Heart right ventricle (tissue), 16 donors: ENCODE measurements around the gene NOTO. TPM values are rescaled to one million over a fixed set of nuclear protein-coding genes. Genes with fewer than 3 reads are reported as not detected.

Source experiments
- ATAC-seq, 8 donors: fragments of 200-7000 bp; cut with Tn5 transposase; one replicate each; pipeline ENCODE4 v1.9.1; 2020; ENCODE audit warnings: mild to moderate bottlenecking in 8 of 8, moderate library complexity in 8 of 8, moderate number of reproducible peaks in 1 of 8
- DNase-seq, 2 donors: peaks; one replicate each; pipeline ENCODE4 v3.0.0-alpha.2; 2020
- H3K27ac ChIP-seq, 10 donors: fragments of 200-600 bp; sonication (generic) in 2 of 10; one replicate each; pipeline versions ENCODE4 v1.5.0 to v1.8.0; 2020 to 2022; ENCODE audit warnings: mild to moderate bottlenecking in 3 of 10
- H3K27me3 ChIP-seq, 7 donors: fragments of 200-600 bp; one replicate each; pipeline ENCODE4 v1.8.0; 2021 to 2022; ENCODE audit warnings: mild to moderate bottlenecking in 2 of 7
- H3K36me3 ChIP-seq, 9 donors: fragments of 200-600 bp; sonication (generic) in 1 of 9; one replicate each; pipeline versions ENCODE4 v1.5.0 to v1.8.0; 2020 to 2022; ENCODE audit warnings: mild to moderate bottlenecking in 2 of 9
- H3K4me1 ChIP-seq, 9 donors: fragments of 200-600 bp; sonication (generic) in 1 of 9; one replicate each; pipeline versions ENCODE4 v1.5.0 to v1.8.0; 2020 to 2022; ENCODE audit warnings: mild to moderate bottlenecking in 4 of 9
- H3K4me3 ChIP-seq, 10 donors: fragments of 200-600 bp; sonication (generic) in 2 of 10; one replicate each; pipeline versions ENCODE4 v1.5.0 to v1.8.0; 2020 to 2022; ENCODE audit warnings: mild to moderate bottlenecking in 7 of 10, moderate library complexity in 2 of 10
- H3K9me3 ChIP-seq, 11 donors: fragments of 200-600 bp in 10 of 11; sonication (generic) in 2 of 11; one replicate each; pipeline versions ENCODE4 v1.5.0 to v1.8.0; 2013 to 2022; ENCODE audit warnings: mild to moderate bottlenecking in 2 of 11, control low read depth in 1 of 11, moderate library complexity in 1 of 11
- WGBS, 2 donors: extraction: QIAGEN DNeasy Blood & Tissue Kit; methylation state at CpG; one replicate each; pipeline ENCODE4 v1.1.7; 2013; ENCODE audit warnings: inconsistent platforms in 1 of 2; 5-methylcytosine and 5-hydroxymethylcytosine counted together
- intact Hi-C, 10 donors: fragments of 100-400 bp; cut with DNase I; formaldehyde crosslinking; loops; one replicate each; pipeline versions ENCODE4 v1.11.1 to v1.14.2; 2022
- polyA plus RNA-seq, 2 donors: library from polyadenylated mRNA; stranded (reverse); fragments of 200-250 nt; gene quantifications; one replicate each; pipeline ENCODE4 v1.2.3, GENCODE V29; 2013
- total RNA-seq, 10 donors: library from RNA; stranded (reverse); fragmentation: NEBNext Ultra II Directional in 3 of 10; extraction: Animal tissue kit (Norgen Biotek cat#: 25700) in 3 of 10; gene quantifications; one replicate each; pipeline versions ENCODE4 v1.2.1 to v1.2.4, GENCODE V29; 2021 to 2023
- TF ChIP-seq, protein P1 (sequence below), 9 donors: fragments of 200-600 bp; sonication (generic) in 2 of 9; IDR thresholded peaks; one replicate each; pipeline versions ENCODE4 v1.5.0 to v1.8.0; 2021 to 2022; ENCODE audit warnings: antibody characterized with exemption in 9 of 9, mild to moderate bottlenecking in 5 of 9, moderate library complexity in 1 of 9
- donor health status: Arrhythmogenic right ventricular cardiomyopathy.
- donor health status: ischemic (EF 13 %, LVEDD 7.1; RV severe dilation, severe dysfunction).
- donor health status: healthy with polysubstance abuse.
- donor health status: DM: no; HTN: yes; CAD: no.
- donor health status: DM: no; HTN: no; CAD: no.
- donor health status: ischemic (EF 25% LVEDD 6.9; RV normal size, moderate dysfunction).
- donor health status: ischemic (EF 25% LVEDD 5.7; RV mildly dilated, moderate dysfunction).
- donor health status: healthy.
- donor health status: DM: yes; HTN: yes; CAD: no.
- donor health status: Ischemic cardiomyopathy.
- donor health status: ischemic (EF 35%, LVEDD 5.7; RV mildly dilated, moderate dysfunction).
- donor health status: nonischemic (EF 11% LVEDD 7.7; RV severe dilation, severe dysfunction).
- donor health status: DM: yes; HTN: yes; CAD: no.
- donor health status: PGD.
- donor health status: ischemic (EF 29% LVEDD 5.4; RV normal size, mild dysfunction).
- donor health status: nonischemic (EF 23%, LVEDD 6.1; RV moderate dilation, normal function).

Gene NOTO
- total and polyA plus RNA-seq, 12 donors = not detected

DNA sequence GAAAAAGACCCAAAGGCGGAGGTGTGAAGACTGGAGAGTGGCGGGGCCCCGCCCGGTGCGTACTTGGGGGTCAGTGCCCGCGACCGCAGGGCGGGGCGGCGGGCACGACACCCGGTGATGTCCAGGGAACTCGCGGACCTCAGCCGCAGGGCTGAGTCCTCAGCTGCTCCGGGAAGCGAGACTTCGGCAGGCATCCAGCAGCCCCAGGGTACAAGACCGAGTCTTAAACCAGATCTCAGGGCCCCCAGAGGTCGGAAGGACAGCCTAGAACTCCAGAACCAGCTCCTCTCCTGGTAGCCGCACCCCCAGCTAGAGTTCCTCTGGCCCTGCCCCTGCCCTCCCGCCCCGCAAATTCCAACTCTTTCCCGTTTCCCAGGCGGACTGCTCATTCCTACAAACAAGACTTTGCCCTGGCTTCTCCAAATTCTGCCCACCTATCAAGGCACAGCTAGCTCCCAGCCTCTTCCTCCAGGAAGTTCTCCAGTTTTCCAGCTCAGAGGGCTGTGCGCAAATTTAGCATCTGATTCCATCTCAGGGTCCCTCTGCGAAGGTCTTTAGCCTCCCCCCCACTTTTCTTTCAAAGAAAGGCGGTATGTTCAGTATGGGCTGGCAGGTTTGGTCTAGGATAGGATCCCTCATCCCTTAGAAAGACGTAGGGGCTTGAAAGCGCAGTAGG is 26.0 kb upstream of the NOTO start:
- ATAC-seq = peak in 7 of 8 donors; percentile 6 to 32 (median 14)

DNA sequence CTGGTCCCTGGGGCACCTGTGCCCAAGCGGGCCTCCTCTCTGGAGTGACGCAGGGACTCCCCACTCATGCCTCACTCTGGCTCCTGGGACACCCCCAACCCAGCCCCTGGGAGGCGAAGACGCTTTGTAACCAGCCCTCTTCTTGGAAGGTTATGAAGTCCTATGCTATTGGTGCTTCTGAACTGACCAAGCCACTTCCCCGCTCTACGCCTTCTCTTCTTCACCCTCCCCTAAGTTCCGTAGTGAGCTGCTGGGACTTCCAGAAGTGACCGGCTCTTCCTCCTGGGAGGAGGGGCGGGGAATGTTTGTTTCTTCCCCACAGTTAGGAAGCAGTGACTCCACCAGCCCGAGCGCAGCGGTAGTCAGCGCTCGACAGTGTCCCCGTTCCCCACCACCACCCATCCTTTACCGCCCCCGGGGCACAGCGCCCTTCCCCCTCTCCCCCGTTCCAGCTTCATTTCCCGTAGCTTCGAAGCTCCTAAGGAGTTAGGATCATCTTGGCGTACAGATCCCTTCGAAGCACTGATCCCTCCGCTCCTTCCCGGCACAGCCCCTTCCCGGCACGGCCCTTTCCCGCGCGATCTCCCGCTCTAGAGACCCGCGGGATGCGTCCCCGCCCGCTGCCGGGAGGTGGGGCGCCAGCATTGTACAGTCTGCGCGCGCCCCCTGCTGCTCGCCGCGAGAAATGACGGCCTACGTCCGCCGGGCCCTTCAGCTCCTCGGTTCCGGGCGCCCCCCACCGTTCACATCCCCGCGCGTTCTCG is 25.3 kb upstream of the NOTO start:
- Histone ChIP-seq H3K9me3 (no peaks in the 10 kb centered on the region), H3K27ac (peak overlapping the region in 9 of 10 donors; percentile 71 to 89 (median 80)), H3K27me3 (peaks cover 0 to 61% (median 27%) of the 10 kb centered on the region in 7 donors), H3K4me1 (peaks cover 4 to 31% (median 25%) of the 10 kb centered on the region in 9 donors), H3K4me3 (peak overlapping the region; percentile 26 to 75 (median 60)), H3K36me3 (no peaks in the 10 kb centered on the region)
- DNase-seq (peak; percentile 92), ATAC-seq (peak; percentile 92 to 96 (median 94))
- 1% methylated on average over 56 of the region's 56 CpGs for WGBS, 2 donors
- intact Hi-C loops = loop anchor here in 7 of 10 donors (1.0 to 10.0 kb wide), 8 partner anchors 35 to 402 kb away; partner anchors contain the start of gene SMYD5 (in 1 of the 7)
- TF ChIP-seq, protein P1, sequence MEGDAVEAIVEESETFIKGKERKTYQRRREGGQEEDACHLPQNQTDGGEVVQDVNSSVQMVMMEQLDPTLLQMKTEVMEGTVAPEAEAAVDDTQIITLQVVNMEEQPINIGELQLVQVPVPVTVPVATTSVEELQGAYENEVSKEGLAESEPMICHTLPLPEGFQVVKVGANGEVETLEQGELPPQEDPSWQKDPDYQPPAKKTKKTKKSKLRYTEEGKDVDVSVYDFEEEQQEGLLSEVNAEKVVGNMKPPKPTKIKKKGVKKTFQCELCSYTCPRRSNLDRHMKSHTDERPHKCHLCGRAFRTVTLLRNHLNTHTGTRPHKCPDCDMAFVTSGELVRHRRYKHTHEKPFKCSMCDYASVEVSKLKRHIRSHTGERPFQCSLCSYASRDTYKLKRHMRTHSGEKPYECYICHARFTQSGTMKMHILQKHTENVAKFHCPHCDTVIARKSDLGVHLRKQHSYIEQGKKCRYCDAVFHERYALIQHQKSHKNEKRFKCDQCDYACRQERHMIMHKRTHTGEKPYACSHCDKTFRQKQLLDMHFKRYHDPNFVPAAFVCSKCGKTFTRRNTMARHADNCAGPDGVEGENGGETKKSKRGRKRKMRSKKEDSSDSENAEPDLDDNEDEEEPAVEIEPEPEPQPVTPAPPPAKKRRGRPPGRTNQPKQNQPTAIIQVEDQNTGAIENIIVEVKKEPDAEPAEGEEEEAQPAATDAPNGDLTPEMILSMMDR (IDR thresholded peaks at IDR 0.05) = peak; percentile 97 to 99 (median 98)

More for the DNA sequence above, 26.0 kb upstream of the NOTO start:
- peak; percentile 18 to 22 for DNase-seq
- peaks cover 0 to 61% (median 27%) of the 10 kb centered on the region in 7 donors for H3K27me3 ChIP-seq
- H3K27ac ChIP-seq = peak overlapping the region in 9 of 10 donors; percentile 71 to 89 (median 80)
- no peaks in the 10 kb centered on the region for H3K9me3 ChIP-seq
- WGBS, 2 donors = 1 to 4% methylated on average over 31 of the region's 31 CpGs
- peak overlapping the region; percentile 39 to 75 (median 60) for H3K4me3 ChIP-seq
- TF ChIP-seq, protein P1 (IDR thresholded peaks at IDR 0.05) = no peak
- intact Hi-C loops = loop anchor here in 7 of 10 donors (2.0 to 10.0 kb wide), 6 partner anchors 36 to 402 kb away; partner anchors contain the start of gene SMYD5 (in 1 of the 7)
- H3K36me3 ChIP-seq = no peaks in the 10 kb centered on the region
- peaks cover 4 to 31% (median 25%) of the 10 kb centered on the region in 9 donors for H3K4me1 ChIP-seq

DNA sequence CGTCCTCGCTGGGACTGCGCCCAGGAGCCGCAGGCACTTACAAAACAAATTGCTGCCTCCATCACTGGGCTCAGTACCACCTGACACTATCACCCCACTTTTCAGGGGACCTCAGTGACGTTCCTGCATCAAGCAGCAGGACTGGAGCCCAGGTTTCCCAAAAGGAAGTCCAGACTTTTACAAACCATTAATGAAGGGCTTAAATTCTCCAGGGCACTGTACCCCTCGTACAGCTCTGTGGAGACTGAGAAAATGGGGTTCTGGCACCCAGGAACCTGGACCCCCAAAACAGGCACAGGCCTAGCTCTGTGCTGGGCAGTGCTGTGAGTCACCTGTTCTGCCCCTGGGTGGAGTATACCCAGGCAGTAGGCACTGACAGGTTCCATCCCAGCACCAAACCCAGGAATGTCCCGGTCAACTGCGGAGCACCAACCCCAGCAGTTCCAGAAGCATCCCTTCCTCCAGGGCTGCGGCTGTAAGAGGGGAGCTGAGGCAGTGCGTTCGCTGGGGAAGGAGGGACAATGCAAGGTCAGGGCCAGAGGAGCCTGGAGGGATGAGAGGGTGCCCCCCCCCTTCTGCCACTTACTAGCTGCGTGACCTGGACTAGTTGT is 24.6 kb upstream of the NOTO start:
- peak overlapping the region in 8 of 10 donors; percentile 41 to 75 (median 62) for H3K4me3 ChIP-seq
- H3K27ac ChIP-seq = no peak overlapping the region
- 17 to 18% methylated on average over 12 of the region's 12 CpGs for WGBS, 2 donors
- peak in 2 of 8 donors; percentile 3 to 12 for ATAC-seq
- no peak for DNase-seq
- no peaks in the 10 kb centered on the region for H3K36me3 ChIP-seq
- H3K27me3 ChIP-seq = peaks cover 0 to 61% (median 27%) of the 10 kb centered on the region in 7 donors
- H3K9me3 ChIP-seq = no peaks in the 10 kb centered on the region
- H3K4me1 ChIP-seq = peaks cover 4 to 31% (median 25%) of the 10 kb centered on the region in 9 donors
- intact Hi-C loops = loop anchor here in 7 of 10 donors (1.0 to 10.0 kb wide), 8 partner anchors 35 to 403 kb away; partner anchors contain the start of gene SMYD5 (in 1 of the 7)
- TF ChIP-seq, protein P1 (IDR thresholded peaks at IDR 0.05) = peak in 6 of 9 donors; percentile 3 to 36 (median 11)

DNA sequence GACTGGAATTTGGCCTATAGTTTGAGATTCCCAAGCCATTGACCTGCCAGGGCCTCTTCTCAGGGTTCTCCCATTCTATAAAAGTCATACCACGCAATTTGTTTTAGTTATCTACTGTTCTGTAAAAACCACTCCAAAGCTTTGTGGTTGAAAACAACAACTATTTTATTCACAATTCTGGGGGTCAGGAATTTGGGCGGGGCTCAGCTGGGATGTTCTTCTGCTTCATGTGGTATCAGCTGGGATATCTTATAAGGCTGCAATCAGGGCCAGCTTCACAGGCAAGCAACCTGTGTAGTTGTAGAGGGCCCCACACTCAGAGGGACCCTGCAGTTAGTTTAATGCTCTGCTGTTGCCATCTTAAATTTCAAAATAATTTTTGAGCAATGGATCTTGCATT is 16.4 kb upstream of the NOTO start:
- H3K4me1 ChIP-seq = no peaks in the 10 kb centered on the region
- H3K9me3 ChIP-seq = peaks cover 0 to 10% (median 3%) of the 10 kb centered on the region in 11 donors
- no peaks in the 10 kb centered on the region for H3K36me3 ChIP-seq
- ATAC-seq = no peak
- TF ChIP-seq, protein P1 (IDR thresholded peaks at IDR 0.05) = no peak
- 89 to 96% methylated on average over 2 of the region's 2 CpGs for WGBS, 2 donors
- H3K4me3 ChIP-seq = no peak overlapping the region
- H3K27ac ChIP-seq = no peak overlapping the region
- H3K27me3 ChIP-seq = peaks cover 0 to 26% (median 7%) of the 10 kb centered on the region in 7 donors
- DNase-seq = no peak
- intact Hi-C loops = no loop called here
